MV-4-11 (cell line): ENCODE data around the gene JAK1.
"Not testable (repeated sequence)": the region's sequence is repeated elsewhere in the genome, so short reads cannot be mapped to it uniquely, and the experiment has no call there.

Source experiments
- DNase-seq: peaks from one replicate; lab custom pipeline; 2025; lab: John Stamatoyannopoulos, UW

Gene JAK1

GRCh38 chr1:64950284-64950809 is 16.0 kb downstream of the JAK1 start:
- DNase-seq = no peak

- no peak for DNase-seq
These were observed 17.2 kb downstream of the JAK1 start for GRCh38 chr1:64948905-64949833.

DNA sequence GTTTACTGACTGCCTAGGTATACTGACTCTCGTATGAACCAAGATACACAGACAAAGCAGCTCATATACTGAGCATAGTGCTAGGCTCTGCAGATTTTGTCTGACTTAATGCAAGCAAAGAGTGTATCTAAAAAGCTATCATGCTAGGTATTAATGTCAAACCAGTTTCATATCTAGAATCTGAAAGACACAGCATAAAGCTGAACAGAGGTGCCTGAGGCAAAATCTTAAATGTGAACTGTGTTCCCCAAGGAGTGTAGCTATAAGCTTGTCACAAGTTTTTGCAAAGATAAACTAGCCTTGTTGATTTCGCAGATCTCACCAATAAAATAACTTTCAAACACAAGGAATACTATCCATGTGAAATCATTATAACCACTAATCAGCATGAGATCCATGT is 18.1 kb downstream of the JAK1 start:
- DNase-seq = no peak

DNA sequence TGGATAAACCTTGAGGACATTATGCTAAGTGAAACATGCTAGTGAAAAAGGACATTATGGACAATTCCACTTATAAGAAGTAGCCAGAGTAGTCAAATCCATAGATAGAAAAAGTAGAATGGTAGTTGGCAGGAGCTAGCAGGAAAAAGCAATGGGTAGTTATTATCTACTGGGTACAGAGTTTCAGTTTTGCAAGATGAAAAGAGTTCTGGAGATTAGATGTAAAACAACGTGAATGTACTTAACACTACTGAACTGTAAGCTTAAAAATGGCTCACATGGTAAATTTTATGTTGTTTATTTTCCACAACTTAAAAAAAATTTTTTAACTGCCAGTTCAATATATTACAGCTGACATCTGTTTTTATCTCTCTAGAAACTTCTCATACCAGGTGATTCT is 19.4 kb downstream of the JAK1 start:
- DNase-seq = no peak

- DNase-seq = no peak
These were observed 21.4 kb downstream of the JAK1 start for GRCh38 chr1:64944913-64945312.

GRCh38 chr1:64942675-64943074 is 23.7 kb downstream of the JAK1 start:
- DNase-seq = peak; percentile 34

GRCh38 chr1:64942118-64942517 is 24.2 kb downstream of the JAK1 start:
- no peak for DNase-seq

DNA sequence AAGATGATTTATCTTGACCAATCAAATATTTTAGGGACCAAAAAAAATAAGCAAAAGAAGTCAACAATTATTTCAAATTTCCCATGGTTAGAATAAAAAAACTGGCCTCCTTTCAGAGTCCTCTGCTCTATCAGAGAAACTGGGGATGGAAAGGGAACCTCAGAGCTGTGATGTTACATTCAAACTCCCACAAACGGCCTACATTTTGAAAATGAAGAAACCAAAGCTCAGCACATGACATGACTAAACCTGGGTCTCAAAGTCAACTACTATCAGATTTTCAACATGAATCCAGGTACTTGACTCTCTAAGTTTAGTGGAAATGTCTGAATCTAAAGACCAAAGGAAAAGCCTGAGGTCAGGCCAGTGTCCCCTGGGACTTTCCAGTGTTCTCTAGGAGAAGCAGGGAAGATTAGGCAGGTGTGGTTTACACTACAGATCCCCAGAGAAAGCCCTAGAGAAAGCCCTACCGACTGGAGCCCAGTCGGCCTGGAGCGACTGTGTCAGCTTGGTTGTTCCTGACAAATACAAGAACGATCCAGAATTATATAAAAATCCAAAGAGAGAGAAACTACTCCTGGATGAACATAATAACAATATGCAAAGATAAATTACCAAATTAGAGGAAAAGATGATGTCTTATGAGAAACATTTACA is 24.8 kb downstream of the JAK1 start:
- DNase-seq = no peak

GRCh38 chr1:64940025-64940424 is 26.3 kb downstream of the JAK1 start:
- DNase-seq = peak; percentile 30

DNA sequence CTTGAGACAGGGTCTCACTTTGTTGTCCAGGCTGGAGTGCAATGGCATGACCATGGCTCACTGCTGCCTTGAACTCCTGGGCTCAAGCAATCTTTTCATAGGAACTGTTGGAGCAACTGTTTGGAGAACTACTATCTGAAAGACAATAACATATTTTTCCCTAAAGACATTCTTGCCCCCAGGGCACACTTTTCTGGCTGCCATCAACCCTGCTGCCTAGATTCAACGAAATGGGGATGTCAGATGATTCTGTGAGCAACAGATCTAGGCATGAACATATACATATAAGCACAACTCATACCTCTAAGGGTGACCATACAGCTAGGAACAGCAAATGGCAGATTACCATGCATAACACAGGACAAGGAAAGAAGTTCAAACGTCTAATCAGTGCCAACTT is 27.4 kb downstream of the JAK1 start:
- DNase-seq = no peak

GRCh38 chr1:64936956-64937355 is 29.4 kb downstream of the JAK1 start:
- peak; percentile 67 for DNase-seq

- no peak for DNase-seq
These were observed 30.7 kb downstream of the JAK1 start for GRCh38 chr1:64935551-64936155.

DNA sequence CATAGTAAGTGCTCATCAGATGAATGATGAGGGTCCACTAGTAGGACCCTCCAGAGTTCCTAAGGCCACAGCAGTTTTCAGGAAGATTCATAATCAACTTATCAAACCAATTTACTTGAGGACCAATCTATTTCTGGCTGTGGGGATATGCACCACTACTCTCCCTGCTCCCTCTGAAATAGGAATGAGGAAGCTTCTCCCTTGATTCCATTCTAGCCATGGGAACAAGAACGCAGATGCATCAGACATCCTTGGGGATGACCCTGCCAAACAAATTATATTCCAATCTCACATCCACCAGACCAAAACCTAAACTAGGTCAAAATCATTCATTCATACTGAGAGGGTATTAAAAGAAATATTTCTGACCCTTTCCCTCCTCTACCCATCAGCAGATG is 31.5 kb downstream of the JAK1 start:
- DNase-seq = no peak

GRCh38 chr1:64934115-64934877 is 32.1 kb downstream of the JAK1 start:
- DNase-seq = peak; percentile 54

DNA sequence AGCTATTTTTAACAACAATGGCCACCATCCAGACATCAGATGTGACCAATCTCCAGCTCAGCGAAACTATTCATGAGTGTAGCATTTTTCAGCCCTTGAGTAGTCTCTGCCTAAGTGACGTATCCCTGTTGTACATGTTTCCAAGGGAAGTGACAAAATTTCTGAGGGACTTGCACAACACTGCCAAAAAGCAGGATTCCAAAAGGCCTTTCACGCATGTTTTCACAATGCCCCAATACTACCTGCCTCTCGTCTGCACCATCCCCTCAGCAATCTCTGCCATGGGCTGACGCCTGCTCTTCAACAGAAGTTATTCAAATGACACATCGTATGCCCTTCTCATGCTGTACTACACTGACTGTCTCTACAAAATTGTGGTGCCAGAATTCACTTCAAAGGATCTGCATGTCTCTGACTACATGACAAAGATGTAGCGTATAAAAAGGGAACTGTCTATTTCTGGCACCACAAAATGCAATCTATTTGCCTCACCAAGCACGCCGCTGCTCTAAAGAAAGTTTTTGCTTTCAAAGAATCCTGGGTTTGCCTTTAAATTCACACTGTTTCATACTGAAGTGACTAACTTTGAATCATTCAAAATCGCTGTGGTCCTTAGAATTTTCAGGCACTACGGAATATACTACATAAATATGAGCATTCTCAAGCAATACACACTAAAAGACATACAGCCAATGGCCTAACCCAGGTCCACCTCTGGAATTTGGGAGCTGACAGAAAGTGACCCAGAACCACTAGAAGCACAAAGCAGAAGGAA is 32.9 kb downstream of the JAK1 start:
- peak; percentile 83 for DNase-seq

- no peak for DNase-seq
These were observed 33.4 kb downstream of the JAK1 start for GRCh38 chr1:64932962-64933295.

DNA sequence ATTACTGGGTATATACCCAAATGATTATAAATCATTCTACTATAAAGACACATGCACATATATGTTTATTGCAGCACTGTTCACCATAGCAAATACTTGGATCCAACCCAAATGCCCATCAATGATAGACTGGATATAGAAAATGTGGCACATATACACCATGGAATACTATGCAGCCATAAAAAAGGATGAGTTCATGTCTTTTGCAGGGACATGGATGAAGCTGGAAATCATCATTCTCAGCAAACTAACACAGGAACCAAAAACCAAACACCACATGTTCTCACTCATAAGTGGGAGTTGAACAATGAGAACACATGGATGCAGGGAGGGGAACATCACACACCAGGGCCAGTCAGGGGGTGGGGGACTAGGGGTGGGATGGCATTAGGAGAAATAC is 35.7 kb downstream of the JAK1 start:
- DNase-seq = not testable (repeated sequence)

DNA sequence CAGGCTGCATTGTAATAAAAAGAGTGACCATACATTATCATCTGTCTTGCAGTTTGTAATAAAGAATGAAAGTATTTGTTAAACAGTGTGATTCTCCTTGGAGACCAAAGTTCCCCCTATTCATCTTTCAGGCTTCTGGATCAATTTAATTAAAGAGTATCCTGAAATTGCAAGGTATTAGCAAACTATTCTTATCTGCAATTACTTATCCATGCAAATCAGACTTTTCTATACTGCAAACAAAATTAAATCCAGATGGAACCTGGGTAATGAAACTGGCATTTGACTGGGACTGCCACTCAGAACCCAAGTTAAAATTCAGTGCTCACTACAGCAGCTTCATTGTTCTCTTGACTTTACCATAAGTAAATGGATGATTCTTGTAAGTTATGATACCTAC is 37.1 kb downstream of the JAK1 start:
- DNase-seq = no peak

GRCh38 chr1:64928325-64928724 is 38.0 kb downstream of the JAK1 start:
- DNase-seq = no peak

DNA sequence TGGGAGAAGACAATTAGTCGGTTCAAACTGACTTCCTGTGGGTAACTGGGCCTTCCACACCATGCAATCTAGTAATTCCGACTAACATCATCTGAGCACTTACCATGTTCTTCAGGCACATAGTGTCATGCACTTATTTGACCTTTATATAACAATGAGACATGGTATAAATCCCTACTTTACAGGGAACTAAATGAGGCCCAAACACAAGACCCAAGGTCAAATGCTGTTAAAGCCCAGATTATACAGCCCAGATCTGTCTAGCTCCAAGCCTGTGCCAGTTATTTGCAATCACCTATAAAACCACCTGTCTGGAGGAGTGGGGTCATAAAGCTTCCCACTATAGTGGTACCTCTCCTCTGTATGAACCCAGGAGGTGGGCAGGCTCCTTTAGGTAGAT is 40.8 kb downstream of the JAK1 start:
- no peak for DNase-seq

GRCh38 chr1:64923294-64923718 is 43.0 kb downstream of the JAK1 start:
- peak; percentile 46 for DNase-seq
